ENCODE measurements around the gene FAM53B.

Gene FAM53B

GRCh38 chr10:124736491-124737136 lies 7.6 kb downstream of the FAM53B start:
- Histone ChIP-seq H3K4me3 (ENCODE audit: low read length) (no peak overlapping the region), H3K36me3 (ENCODE audit: control insufficient read depth, insufficient read depth, low read length) (no peaks in the 10 kb centered on the region), H3K27me3 (ENCODE audit: control insufficient read depth, insufficient read depth, low read length) (no peaks in the 10 kb centered on the region), H3K9me3 (ENCODE audit: control insufficient read depth, insufficient read depth, low read length) (no peaks in the 10 kb centered on the region), H3K4me1 (ENCODE audit: control insufficient read depth, insufficient read depth, low read length) (peaks cover 17% of the 10 kb centered on the region), H3K27ac (ENCODE audit: low read length) (no peak overlapping the region)
- WGBS (ENCODE audit: insufficient coverage, insufficient read length), result no CpG with 5 or more reads among the region's 11 CpGs
- no peak for DNase-seq (ENCODE audit: low read depth, low spot score)

DNA sequence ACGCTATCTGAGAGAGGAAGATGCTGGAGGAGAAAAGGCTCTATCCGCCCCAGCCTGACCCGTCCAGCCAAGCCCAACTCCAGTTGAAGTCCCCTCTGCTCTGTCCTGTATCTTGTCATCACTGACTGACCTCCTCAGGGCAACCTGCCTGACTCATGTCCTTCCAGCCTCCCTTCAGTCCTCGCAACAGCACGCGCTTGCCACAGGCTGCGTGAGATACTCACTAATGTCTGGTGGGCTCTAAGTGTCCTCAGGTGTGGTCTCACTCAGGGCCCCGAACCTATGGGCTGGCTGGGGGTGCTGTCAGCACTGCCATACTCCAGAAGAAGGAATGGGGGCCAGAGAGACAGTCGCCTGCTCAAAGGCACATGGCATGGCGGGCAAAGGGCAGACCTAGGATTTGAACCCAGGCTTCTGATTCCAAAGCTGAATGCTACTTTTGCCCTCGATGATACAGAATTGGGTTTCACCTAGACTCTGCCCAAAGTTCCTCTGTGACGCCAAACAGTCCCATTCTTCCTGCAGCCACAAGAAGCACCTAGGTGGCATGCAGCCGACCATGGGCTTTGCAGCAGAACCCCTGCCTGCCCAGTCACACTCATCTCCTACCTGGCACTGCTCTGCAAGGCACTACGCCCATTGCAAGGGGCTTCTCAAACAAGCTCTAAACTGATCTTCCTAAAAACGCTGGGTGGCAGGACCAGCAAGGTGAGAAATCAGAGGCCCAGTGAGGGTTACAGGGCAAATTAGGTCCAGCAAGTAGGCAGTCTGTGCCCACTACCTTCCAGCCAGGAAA lies 8.5 kb downstream of the FAM53B start:
- Histone ChIP-seq H3K9me3 (ENCODE audit: control insufficient read depth, insufficient read depth, low read length) (no peaks in the 10 kb centered on the region), H3K27ac (ENCODE audit: low read length) (no peak overlapping the region), H3K4me3 (ENCODE audit: low read length) (no peak overlapping the region), H3K36me3 (ENCODE audit: control insufficient read depth, insufficient read depth, low read length) (no peaks in the 10 kb centered on the region), H3K27me3 (ENCODE audit: control insufficient read depth, insufficient read depth, low read length) (no peaks in the 10 kb centered on the region), H3K4me1 (ENCODE audit: control insufficient read depth, insufficient read depth, low read length) (peaks cover 15% of the 10 kb centered on the region)
- DNase-seq (ENCODE audit: low read depth, low spot score), result no peak
- no CpG with 5 or more reads among the region's 15 CpGs for WGBS (ENCODE audit: insufficient coverage, insufficient read length)

DNA sequence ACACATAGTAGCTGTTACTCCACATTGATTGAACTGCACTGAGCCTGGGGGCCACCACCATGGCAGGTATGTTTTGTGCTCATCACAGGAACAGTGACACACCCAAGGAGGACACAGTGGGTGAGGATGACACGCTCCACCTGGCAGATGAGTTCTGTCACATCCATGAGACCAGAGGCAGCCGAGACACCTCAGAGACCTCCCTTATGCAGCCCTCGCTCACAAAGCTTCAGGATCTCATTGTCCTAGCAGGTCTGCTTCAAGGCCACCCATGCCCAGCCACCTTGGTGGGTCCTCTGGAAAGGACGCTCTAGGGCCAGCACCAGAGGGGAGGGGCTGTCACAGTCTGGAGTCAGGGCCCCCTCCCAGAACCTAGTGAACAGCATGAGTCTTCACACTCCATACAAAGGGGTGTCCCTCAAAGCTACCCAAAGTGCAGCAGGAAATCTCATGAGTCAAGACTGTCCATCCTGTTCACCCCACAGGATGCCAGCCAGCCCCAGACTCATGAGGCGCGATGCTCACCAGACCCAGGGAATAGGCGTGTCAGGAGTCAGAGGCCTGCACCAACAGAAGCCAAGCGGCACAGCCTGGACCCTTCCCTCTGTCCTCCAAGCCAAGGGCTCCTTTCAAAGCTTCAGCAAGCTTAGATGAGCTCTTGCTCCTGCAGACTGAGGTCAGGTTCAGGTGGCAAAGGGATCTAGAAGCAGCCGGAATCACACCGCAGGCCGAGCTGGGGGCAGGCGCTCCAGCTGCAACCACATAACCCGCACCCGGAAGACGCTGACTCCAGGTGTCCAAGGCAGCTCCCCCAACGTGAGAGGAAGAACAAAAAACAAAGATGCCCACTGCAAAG lies 9.6 kb downstream of the FAM53B start:
- Histone ChIP-seq H3K9me3 (ENCODE audit: control insufficient read depth, insufficient read depth, low read length) (no peaks in the 10 kb centered on the region), H3K4me1 (ENCODE audit: control insufficient read depth, insufficient read depth, low read length) (peaks cover 13% of the 10 kb centered on the region), H3K27ac (ENCODE audit: low read length) (no peak overlapping the region), H3K27me3 (ENCODE audit: control insufficient read depth, insufficient read depth, low read length) (no peaks in the 10 kb centered on the region), H3K36me3 (ENCODE audit: control insufficient read depth, insufficient read depth, low read length) (no peaks in the 10 kb centered on the region), H3K4me3 (ENCODE audit: low read length) (no peak overlapping the region)
- DNase-seq (ENCODE audit: low read depth, low spot score), result no peak
- no CpG with 5 or more reads among the region's 16 CpGs for WGBS (ENCODE audit: insufficient coverage, insufficient read length)

GRCh38 chr10:124733571-124734245 lies 10.5 kb downstream of the FAM53B start:
- H3K4me3 ChIP-seq (ENCODE audit: low read length), result no peak overlapping the region
- DNase-seq (ENCODE audit: low read depth, low spot score), result no peak
- no peaks in the 10 kb centered on the region for H3K36me3 ChIP-seq (ENCODE audit: control insufficient read depth, insufficient read depth, low read length)
- peaks cover 11% of the 10 kb centered on the region for H3K4me1 ChIP-seq (ENCODE audit: control insufficient read depth, insufficient read depth, low read length)
- no peak overlapping the region for H3K27ac ChIP-seq (ENCODE audit: low read length)
- H3K9me3 ChIP-seq (ENCODE audit: control insufficient read depth, insufficient read depth, low read length), result no peaks in the 10 kb centered on the region
- WGBS (ENCODE audit: insufficient coverage, insufficient read length), result no CpG with 5 or more reads among the region's 13 CpGs
- H3K27me3 ChIP-seq (ENCODE audit: control insufficient read depth, insufficient read depth, low read length), result no peaks in the 10 kb centered on the region

DNA sequence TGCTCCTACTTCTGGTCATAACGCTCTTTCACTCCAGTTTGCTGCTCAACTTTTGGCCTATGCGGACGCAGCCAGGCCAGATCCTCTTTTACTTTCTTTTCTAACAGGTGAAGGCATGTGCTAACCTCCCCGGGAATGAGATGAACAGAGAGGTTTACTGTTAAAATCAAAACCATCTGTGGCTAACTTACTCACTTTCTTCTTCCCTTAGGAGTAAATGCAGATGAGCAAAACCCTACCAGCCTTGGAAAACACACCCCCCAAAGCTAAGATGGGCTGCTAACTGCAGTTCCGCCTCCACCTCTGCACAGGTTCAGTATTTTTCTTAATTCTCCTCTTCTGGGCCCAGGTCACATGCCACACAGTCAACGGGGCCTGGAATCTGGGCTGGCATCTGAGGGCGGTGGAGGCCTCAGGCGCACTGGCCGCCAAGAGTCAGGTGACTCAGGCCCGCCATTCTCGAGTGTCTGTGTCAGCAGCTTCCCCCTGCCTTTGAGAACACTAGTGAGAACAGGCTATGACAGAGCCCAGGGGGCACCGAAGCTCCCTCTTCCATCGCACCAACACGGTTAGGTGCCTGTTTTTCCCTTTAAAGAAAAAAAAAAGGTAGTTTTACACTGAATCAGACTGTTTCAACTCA lies 11.1 kb downstream of the FAM53B start:
- H3K36me3 ChIP-seq (ENCODE audit: control insufficient read depth, insufficient read depth, low read length), result no peaks in the 10 kb centered on the region
- H3K9me3 ChIP-seq (ENCODE audit: control insufficient read depth, insufficient read depth, low read length), result no peaks in the 10 kb centered on the region
- H3K4me1 ChIP-seq (ENCODE audit: control insufficient read depth, insufficient read depth, low read length), result peaks cover 11% of the 10 kb centered on the region
- no CpG with 5 or more reads among the region's 14 CpGs for WGBS (ENCODE audit: insufficient coverage, insufficient read length)
- no peak overlapping the region for H3K4me3 ChIP-seq (ENCODE audit: low read length)
- H3K27ac ChIP-seq (ENCODE audit: low read length), result no peak overlapping the region
- no peak for DNase-seq (ENCODE audit: low read depth, low spot score)
- H3K27me3 ChIP-seq (ENCODE audit: control insufficient read depth, insufficient read depth, low read length), result no peaks in the 10 kb centered on the region

DNA sequence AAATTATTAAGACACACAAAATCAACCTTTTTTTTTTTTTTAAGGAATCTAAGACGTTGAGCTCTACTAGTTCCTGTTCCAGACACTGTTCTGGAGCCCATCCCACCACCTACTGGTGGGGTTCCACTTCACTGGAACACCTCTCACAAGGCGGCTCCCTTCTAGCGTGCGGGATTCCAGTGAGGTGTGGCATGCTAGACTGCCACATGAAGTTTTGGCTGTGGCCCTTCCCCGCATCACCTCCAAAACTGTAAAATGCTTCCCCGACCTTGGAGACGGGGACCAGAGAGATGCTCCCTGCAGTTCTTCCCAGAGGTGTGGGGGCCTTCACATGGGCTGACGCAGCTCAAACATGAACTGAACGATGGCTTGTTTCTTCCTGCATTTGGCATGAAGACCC lies 12.6 kb downstream of the FAM53B start:
- H3K4me3 ChIP-seq (ENCODE audit: low read length), result no peak overlapping the region
- H3K27me3 ChIP-seq (ENCODE audit: control insufficient read depth, insufficient read depth, low read length), result no peaks in the 10 kb centered on the region
- DNase-seq (ENCODE audit: low read depth, low spot score), result no peak
- H3K4me1 ChIP-seq (ENCODE audit: control insufficient read depth, insufficient read depth, low read length), result 0 out of 2 replicates have a peak, but pooled peaks cover 2% of the 10 kb centered on the region
- no peaks in the 10 kb centered on the region for H3K36me3 ChIP-seq (ENCODE audit: control insufficient read depth, insufficient read depth, low read length)
- H3K9me3 ChIP-seq (ENCODE audit: control insufficient read depth, insufficient read depth, low read length), result no peaks in the 10 kb centered on the region
- H3K27ac ChIP-seq (ENCODE audit: low read length), result no peak overlapping the region
- WGBS (ENCODE audit: insufficient coverage, insufficient read length), result no CpG with 5 or more reads among the region's 9 CpGs

- WGBS (ENCODE audit: insufficient coverage, insufficient read length), result no CpG with 5 or more reads among the region's 3 CpGs
Measured at GRCh38 chr10:124730790-124731189, 13.4 kb downstream of the FAM53B start.

GRCh38 chr10:124728830-124729661 lies 15.1 kb downstream of the FAM53B start:
- H3K9me3 ChIP-seq (ENCODE audit: control insufficient read depth, insufficient read depth, low read length), result no peaks in the 10 kb centered on the region
- H3K27ac ChIP-seq (ENCODE audit: low read length), result no peak overlapping the region
- no peaks in the 10 kb centered on the region for H3K36me3 ChIP-seq (ENCODE audit: control insufficient read depth, insufficient read depth, low read length)
- WGBS (ENCODE audit: insufficient coverage, insufficient read length), result no CpG with 5 or more reads among the region's 8 CpGs
- DNase-seq (ENCODE audit: low read depth, low spot score), result no peak
- H3K27me3 ChIP-seq (ENCODE audit: control insufficient read depth, insufficient read depth, low read length), result no peaks in the 10 kb centered on the region
- H3K4me3 ChIP-seq (ENCODE audit: low read length), result no peak overlapping the region
- H3K4me1 ChIP-seq (ENCODE audit: control insufficient read depth, insufficient read depth, low read length), result no peaks in the 10 kb centered on the region; the same call in 1 of the 2 replicates

More at GRCh38 chr10:124730790-124731189, 13.4 kb downstream of the FAM53B start:
- no peaks in the 10 kb centered on the region; the same call in 1 of the 2 replicates for H3K4me1 ChIP-seq (ENCODE audit: control insufficient read depth, insufficient read depth, low read length)
- H3K27me3 ChIP-seq (ENCODE audit: control insufficient read depth, insufficient read depth, low read length), result no peaks in the 10 kb centered on the region
- no peaks in the 10 kb centered on the region for H3K36me3 ChIP-seq (ENCODE audit: control insufficient read depth, insufficient read depth, low read length)
- H3K9me3 ChIP-seq (ENCODE audit: control insufficient read depth, insufficient read depth, low read length), result no peaks in the 10 kb centered on the region
- no peak for DNase-seq (ENCODE audit: low read depth, low spot score)
- H3K4me3 ChIP-seq (ENCODE audit: low read length), result no peak overlapping the region
- H3K27ac ChIP-seq (ENCODE audit: low read length), result no peak overlapping the region

GRCh38 chr10:124728071-124728829 lies 15.9 kb downstream of the FAM53B start:
- no peak for DNase-seq (ENCODE audit: low read depth, low spot score)
- H3K27me3 ChIP-seq (ENCODE audit: control insufficient read depth, insufficient read depth, low read length), result no peaks in the 10 kb centered on the region
- H3K4me1 ChIP-seq (ENCODE audit: control insufficient read depth, insufficient read depth, low read length), result no peaks in the 10 kb centered on the region; the same call in 1 of the 2 replicates
- WGBS (ENCODE audit: insufficient coverage, insufficient read length), result no CpG with 5 or more reads among the region's 14 CpGs
- H3K36me3 ChIP-seq (ENCODE audit: control insufficient read depth, insufficient read depth, low read length), result no peaks in the 10 kb centered on the region
- H3K27ac ChIP-seq (ENCODE audit: low read length), result no peak overlapping the region
- no peak overlapping the region for H3K4me3 ChIP-seq (ENCODE audit: low read length)
- H3K9me3 ChIP-seq (ENCODE audit: control insufficient read depth, insufficient read depth, low read length), result no peaks in the 10 kb centered on the region
